AG20443 (cell line): ENCODE data around the gene SERPINA9.

ENCODE experiments used
- DNase-seq: peaks from one replicate; pipeline ENCODE4 v3.0.0; 2012; ENCODE audit warnings: low spot score, mixed read lengths

SERPINA9 gene

GRCh38 chr14:94462219-94462551 lies 13.8 kb downstream of the SERPINA9 start:
- no peak for DNase-seq

GRCh38 chr14:94461526-94462218 lies 14.3 kb downstream of the SERPINA9 start:
- DNase-seq, result no peak

DNA sequence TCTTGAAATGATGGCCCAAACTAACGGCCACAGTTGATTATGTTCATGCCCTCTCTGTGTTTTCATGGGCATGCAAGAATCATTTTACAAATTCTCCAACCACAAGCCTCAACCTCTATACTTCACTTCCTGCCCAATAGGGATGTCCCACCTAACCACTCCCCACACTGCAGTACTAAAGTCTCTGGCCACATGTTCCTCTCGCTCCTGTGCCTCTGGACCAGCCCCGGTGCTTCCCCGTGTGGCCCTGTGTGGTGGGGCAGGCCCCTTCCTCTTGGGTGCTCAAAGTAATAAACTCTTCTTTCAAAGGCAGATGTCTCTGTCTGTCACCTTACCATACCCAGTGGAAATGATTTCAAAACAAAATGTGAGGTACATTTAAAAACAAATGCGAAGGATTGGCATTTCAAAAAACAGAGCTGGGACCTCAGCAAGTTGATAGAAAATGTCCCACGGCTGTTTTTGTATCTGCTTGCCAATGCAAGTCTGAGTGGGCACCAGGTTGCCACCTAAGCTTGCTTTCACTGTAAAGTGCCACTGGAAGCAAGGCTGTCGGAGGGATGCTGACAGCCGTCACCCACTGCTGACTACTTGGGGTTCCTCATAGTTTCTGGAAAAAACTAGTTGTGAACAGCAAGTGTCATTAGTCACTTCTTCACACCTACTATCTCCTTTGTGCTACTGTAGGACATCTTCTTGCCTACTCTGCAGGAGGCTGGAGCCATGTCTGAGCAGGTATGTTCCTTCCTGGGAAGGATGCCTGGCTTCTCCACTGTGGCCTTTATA lies 15.2 kb downstream of the SERPINA9 start:
- DNase-seq, result no peak

GRCh38 chr14:94458558-94459205 lies 17.3 kb downstream of the SERPINA9 start:
- DNase-seq, result no peak

DNA sequence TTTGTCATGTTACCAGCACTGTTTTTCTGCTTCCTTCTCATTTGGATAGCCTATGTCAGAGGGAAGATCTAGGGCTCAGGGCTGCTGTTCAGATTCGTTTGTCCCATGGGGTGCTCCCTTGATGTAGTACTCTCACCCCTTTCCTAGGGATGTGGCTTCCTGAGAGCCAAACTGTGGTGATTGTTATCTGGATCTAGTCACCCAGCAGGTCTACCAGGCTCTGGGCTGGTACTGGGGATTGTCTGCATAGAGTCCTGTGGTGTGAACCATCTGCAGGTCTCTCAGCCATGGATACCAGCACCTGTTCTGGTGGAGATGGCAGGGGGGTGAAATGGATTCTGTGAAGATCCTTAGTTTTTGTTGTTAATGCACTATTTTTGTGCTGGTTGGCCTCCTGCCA lies 17.9 kb downstream of the SERPINA9 start:
- no peak for DNase-seq

- DNase-seq, result no peak
Observed at GRCh38 chr14:94455928-94456327, 20.1 kb downstream of the SERPINA9 start.

DNA sequence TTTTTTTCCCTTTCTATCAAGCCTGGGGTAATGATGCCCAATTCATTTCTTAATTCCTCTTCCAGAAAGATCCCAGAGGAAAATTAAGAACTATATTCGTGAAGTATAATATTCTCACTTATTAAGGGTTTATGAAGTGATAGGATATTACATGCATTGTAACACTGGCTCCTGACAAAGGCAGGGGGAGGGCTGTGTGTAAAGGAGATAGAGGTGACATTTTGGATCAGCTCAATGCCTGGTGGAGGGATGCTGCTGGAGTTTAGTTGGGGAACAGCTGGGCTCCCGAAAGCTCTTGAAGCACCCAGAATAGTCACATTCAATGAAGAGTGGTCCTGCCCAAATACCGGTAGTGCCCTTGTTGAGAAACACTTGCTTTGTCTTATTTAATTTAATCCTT lies 24.2 kb downstream of the SERPINA9 start:
- DNase-seq, result no peak

- no peak for DNase-seq
Observed at GRCh38 chr14:94451091-94451771, 24.8 kb downstream of the SERPINA9 start.

DNA sequence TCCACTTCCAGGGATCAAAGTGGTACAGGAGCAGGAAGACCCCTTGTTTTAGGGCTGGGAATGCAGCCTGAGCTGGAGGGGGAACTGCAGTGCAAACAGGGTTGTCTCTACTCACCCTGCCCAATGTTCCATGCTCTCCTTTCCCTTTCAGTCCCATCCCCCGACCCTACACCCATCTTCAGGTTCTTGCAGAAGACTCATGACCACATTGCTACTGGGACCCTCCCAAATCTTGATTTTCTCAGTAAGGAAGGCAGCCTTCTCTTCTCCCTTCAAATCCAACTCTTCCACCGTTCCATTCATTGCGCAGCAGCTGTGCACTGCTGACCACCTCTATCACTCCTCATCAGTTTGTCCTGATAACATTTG lies 25.3 kb downstream of the SERPINA9 start:
- DNase-seq, result no peak

- no peak for DNase-seq
Observed at GRCh38 chr14:94449930-94450329, 26.1 kb downstream of the SERPINA9 start.

- DNase-seq, result no peak
Observed at GRCh38 chr14:94448071-94448808, 27.8 kb downstream of the SERPINA9 start.

DNA sequence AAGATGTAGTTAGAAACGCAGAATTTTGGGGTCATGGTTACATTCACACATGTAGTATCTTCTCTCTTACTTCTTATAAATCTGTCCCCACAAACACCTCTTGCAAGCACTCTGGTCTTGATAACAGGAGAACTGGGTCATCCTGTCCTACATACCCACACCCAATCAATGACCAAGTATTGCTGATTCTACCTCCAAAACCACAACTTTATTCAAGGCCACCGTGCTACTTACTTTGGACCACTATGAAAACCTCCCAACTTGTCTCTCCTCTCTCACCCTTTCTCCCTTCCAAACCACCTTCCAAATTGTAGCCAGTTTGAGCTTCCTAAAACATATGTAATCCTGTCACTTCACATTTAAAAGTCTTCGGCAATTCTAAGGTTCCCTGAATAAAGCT lies 28.8 kb downstream of the SERPINA9 start:
- no peak for DNase-seq

GRCh38 chr14:94446126-94446525 lies 29.9 kb downstream of the SERPINA9 start:
- DNase-seq, result no peak

GRCh38 chr14:94445003-94445402 lies 31.0 kb downstream of the SERPINA9 start:
- no peak for DNase-seq

DNA sequence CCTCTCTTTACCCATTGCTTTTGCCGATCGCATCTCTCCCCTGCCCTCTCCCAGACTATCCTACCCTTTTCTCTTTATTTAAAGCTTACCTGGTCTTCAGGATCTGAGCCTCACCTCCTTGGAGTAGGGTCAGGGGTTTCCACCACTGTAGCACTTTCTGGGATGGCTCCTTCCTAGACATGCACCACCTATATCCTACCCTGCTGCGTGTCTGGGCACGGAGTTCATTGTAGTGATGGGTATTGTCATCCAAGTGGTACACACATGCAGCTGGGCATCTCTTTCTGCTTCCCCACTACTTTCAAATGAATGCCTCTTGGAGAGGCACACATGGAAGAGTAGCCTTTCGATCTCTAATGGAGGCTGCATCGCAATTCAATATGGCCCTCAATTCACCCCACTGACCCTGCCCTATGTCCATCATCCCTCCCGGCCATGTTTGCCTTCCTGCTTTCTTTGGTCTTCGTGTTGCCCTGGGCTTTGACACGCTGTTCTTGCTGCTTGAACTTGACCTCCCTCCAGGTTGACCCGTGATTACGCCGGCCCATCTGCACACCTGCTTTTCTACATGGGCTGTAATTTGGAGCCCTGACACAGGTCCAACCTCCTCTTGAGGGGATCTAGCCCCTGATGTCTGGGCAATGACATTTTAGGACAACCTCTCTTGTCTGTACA lies 34.3 kb downstream of the SERPINA9 start:
- DNase-seq, result no peak

GRCh38 chr14:94441130-94441529 lies 34.9 kb downstream of the SERPINA9 start:
- no peak for DNase-seq

DNA sequence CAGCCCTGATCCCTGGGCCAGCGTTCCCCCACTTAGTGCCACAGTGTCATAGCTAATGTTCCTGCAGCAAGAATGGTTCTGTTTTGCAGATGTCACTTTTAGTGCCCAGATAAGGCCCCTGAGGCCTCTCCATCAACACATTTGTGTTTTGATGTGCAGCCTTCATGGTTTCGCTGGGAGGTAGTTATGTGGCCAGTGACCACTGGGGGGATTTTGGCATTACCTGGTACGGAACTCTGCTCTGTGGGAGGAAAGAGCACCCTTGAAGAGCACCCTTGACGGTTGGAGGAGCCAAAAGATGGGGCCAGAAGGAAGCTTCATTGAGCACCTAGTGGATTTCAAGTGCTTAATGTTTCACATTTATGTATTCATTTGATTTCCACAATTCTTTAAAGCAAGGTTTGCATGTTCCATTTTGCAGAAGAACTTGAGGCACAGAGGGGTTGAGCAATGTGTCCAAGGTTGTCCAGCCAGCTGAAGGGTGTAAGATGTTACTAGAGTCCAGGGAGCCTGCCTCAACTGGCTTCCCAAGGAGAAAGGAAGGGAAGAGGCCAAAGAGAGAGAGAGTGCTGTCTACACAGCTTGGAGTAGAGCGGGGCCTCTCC lies 36.4 kb downstream of the SERPINA9 start:
- DNase-seq, result no peak

DNA sequence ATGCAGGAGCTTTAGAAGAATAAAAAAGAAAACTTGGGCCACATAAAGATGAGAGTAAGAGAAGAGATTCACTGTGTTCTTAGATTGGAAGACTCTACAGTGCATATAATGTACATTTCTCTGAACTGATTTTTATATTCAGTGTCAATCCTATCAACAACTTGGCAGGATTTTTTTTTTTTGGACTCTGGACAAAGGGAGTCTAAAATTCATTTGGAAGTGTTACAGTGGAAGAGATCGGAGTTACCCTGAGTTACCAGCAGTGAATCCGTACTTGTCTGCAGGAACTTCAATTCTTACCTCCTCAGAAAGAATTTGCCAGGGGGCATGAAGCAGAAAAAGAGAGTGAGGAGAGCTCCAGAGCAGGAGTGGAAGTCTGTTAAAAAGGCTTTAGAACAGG lies 47.4 kb downstream of the SERPINA9 start:
- DNase-seq, result no peak

GRCh38 chr14:94427016-94427613 lies 48.9 kb downstream of the SERPINA9 start:
- no peak for DNase-seq

DNA sequence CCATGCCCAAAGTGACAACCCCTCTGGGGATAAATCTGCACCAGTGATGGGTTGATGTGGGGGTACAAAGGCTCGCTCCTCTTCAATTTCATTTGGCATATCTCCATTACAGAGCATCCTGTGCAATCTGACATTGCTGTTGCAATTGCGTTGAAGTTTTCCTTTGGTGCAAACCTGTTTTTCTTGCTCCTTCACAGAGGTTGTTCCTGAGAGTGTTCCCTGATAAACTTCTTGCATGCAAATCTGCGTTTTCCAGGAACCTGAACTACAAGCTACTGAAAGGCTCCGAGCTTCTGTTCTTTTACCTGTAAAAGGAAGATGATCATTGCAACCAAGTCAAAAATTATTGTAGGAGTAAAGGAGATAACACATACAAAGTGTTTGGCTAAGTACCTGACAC lies 49.5 kb downstream of the SERPINA9 start:
- no peak for DNase-seq

GRCh38 chr14:94424371-94424770 lies 51.6 kb downstream of the SERPINA9 start:
- no peak for DNase-seq
